Measurements from ENCODE around the gene TERC.

TERC gene

DNA sequence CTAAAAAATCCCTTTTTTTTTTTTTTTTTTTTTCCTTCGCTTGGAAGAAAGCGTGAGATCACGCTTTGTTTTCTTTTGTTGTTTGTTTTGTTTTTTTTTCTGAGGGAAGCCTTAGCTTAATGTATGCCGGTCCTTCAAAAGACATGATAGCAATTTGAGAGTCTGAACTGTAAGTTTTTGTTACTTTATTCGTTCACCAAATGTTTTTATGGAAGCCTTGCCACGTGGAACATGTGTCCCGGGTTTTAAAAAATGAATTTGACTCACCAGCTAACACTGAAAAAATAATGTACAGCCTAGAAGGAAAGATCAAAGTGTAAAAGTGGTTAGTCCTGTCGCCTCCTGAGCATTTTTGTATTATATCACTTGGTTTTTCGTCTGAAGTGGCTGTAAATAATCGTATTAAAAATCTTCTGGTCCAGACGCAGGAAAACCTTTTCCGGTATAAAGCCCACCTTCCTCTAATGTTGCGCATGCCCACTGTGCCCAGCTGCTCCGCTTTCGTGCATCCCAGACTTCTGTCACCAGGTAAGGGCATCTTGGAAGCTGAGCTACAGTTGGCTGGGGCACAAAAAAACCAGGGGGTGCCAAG is 7.5 kb upstream of the TERC start:
- Histone ChIP-seq H3K27me3 (ENCODE audit: control insufficient read depth in 1 of 2, insufficient read depth in 2 of 2, low read length in 2 of 2) (no peaks in the 10 kb centered on the region), H3K9ac (ENCODE audit: low read depth in 1 of 2, low read length in 2 of 2) (peak overlapping the region; percentile 95 to 100), H3K9me3 (ENCODE audit: control insufficient read depth in 1 of 2, low read length in 2 of 2) (no peaks in the 10 kb centered on the region), H3K27ac (ENCODE audit: low read depth, low read length) (peak overlapping the region; percentile 98), H3K4me3 (ENCODE audit: low read depth in 1 of 2, low read length in 2 of 2) (peak overlapping the region; percentile 97), H3K4me1 (ENCODE audit: control insufficient read depth in 1 of 2, insufficient read depth in 2 of 2, low read length in 2 of 2) (peaks cover 21 to 25% of the 10 kb centered on the region in 2 donors), H3K36me3 (ENCODE audit: control insufficient read depth in 1 of 2, insufficient read depth in 2 of 2, low read length in 2 of 2) (peaks cover 4 to 13% of the 10 kb centered on the region in 2 donors)

DNA sequence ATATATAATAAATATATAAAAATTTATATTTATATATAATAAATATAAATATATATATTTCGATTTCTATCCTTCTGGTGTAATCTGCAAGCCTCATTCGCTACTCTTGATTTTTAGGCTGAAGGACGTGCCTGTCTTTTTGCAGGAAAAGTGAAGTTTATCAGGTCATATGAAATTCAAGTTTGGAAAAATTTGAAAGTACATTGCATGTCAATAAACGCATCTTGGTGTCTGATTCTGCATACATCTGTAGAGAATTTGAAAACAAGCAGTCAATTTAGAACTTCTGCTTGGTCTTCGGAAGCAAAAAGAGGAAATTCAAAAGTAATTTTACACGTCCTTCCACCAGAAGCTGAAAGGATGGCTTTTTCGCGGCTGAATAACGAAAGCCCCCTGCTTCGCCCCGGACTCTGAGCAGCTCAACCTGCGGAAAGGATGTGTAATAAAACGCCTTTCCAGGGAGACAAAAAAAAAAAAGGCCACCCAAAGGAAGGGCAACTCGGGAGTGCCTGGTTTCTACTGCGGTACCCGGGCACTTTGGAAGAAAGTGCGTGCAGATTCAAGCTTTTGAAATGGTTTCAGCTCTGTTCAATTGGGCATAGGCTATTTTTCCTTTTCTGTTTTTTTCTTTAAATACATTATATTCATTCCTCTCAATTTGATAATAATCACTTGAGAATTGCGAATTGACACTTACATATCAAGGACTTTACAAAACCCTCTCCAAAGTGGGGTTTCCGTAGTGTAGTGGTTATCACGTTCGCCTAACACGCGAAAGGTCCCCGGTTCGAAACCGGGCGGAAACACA is 6.8 kb upstream of the TERC start:
- H3K36me3 ChIP-seq (ENCODE audit: control insufficient read depth in 1 of 2, insufficient read depth in 2 of 2, low read length in 2 of 2): peaks cover 4 to 13% of the 10 kb centered on the region in 2 donors
- peak overlapping the region; percentile 97 for H3K4me3 ChIP-seq (ENCODE audit: low read depth in 1 of 2, low read length in 2 of 2)
- no peaks in the 10 kb centered on the region for H3K27me3 ChIP-seq (ENCODE audit: control insufficient read depth in 1 of 2, insufficient read depth in 2 of 2, low read length in 2 of 2)
- H3K9ac ChIP-seq (ENCODE audit: low read depth in 1 of 2, low read length in 2 of 2): peak overlapping the region; percentile 95 to 100
- H3K9me3 ChIP-seq (ENCODE audit: control insufficient read depth in 1 of 2, low read length in 2 of 2): no peaks in the 10 kb centered on the region
- peak overlapping the region; percentile 98 for H3K27ac ChIP-seq (ENCODE audit: low read depth, low read length)
- peaks cover 21 to 25% of the 10 kb centered on the region in 2 donors for H3K4me1 ChIP-seq (ENCODE audit: control insufficient read depth in 1 of 2, insufficient read depth in 2 of 2, low read length in 2 of 2)

DNA sequence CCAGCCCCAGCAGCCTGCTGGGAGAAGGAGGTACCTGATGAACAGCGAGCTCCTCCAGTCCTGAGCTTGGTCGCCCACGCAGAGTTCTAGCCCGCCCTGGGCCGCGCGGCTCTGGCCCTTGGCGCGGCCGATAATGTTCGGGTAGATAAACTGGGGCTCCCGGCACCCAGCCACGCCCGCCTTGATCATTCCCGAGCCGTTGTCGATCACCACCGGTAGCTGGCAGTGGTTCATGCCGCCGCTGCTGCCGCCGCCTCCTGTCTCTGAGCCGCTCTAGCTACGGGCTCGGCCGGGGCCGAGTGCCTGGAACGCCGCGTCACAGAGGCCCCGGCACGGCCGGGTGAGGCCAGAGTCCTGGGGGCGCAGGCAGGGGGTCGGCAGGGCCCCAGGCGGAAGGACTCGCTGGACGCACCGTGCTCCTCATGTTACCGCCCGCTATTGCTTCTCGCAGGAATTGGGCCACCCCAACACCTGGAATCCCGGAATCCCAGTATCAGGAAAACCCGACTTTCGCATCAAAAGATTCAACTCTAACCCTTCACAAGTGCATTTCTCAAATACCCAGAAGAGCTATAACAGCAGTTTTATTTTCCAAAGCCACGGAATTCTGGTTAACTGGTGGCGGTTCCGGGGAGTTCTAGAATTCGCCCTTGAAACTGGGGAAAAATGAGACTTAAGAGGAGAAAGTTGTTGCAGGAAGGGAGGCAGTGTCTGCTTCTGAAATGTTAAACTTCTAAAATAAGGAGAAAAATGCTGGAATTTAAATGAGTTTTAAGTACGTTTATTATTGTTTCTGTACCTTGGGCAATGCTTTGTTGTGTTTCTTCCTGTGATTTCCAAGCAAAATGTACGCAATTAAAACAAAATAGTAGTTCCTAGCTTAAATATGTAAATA is 4.7 kb upstream of the TERC start, which contains the start of gene ACTRT3:
TSS of gene ACTRT3 (minus strand) at position 275 of the 895 bp plus-strand sequence. CDS start at position 234, 41 bp downstream.
- no peaks in the 10 kb centered on the region for H3K27me3 ChIP-seq (ENCODE audit: control insufficient read depth in 1 of 2, insufficient read depth in 2 of 2, low read length in 2 of 2)
- peak within 1 kb of the TSS; percentile 77 to 84 for H3K4me3 ChIP-seq (ENCODE audit: low read depth in 1 of 2, low read length in 2 of 2)
- H3K9me3 ChIP-seq (ENCODE audit: control insufficient read depth in 1 of 2, low read length in 2 of 2): no peaks in the 10 kb centered on the region
- no peaks in the 10 kb centered on the region for H3K36me3 ChIP-seq (ENCODE audit: control insufficient read depth in 1 of 2, insufficient read depth in 2 of 2, low read length in 2 of 2)
- peaks cover 7 to 10% of the 10 kb centered on the region in 2 donors for H3K4me1 ChIP-seq (ENCODE audit: control insufficient read depth in 1 of 2, insufficient read depth in 2 of 2, low read length in 2 of 2)
- peak within 1 kb of the TSS; percentile 80 for H3K27ac ChIP-seq (ENCODE audit: low read depth, low read length)
- H3K9ac ChIP-seq (ENCODE audit: low read depth in 1 of 2, low read length in 2 of 2): peak within 1 kb of the TSS; percentile 85 to 92

DNA sequence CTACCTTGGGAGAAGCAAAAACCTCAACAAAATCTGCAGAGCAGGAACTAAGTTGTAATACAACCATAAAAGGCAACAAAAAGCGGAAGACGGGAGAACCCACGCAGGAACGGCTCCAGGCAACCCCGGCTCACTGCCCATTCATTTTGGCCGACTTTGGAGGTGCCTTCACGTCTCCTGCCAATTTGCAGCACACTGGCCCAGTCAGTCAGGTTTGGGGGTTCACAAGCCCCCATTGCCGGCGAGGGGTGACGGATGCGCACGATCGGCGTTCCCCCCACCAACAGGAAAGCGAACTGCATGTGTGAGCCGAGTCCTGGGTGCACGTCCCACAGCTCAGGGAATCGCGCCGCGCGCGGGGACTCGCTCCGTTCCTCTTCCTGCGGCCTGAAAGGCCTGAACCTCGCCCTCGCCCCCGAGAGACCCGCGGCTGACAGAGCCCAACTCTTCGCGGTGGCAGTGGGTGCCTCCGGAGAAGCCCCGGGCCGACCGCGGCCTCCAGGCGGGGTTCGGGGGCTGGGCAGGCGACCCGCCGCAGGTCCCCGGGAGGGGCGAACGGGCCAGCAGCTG is 463 bp downstream of the TERC start:
- H3K4me1 ChIP-seq (ENCODE audit: control insufficient read depth in 1 of 2, insufficient read depth in 2 of 2, low read length in 2 of 2): peaks cover 2 to 8% of the 10 kb centered on the region in 2 donors
- H3K4me3 ChIP-seq (ENCODE audit: low read depth in 1 of 2, low read length in 2 of 2): peak overlapping the region; percentile 87 to 91
- H3K9me3 ChIP-seq (ENCODE audit: control insufficient read depth in 1 of 2, low read length in 2 of 2): no peaks in the 10 kb centered on the region
- no peaks in the 10 kb centered on the region for H3K36me3 ChIP-seq (ENCODE audit: control insufficient read depth in 1 of 2, insufficient read depth in 2 of 2, low read length in 2 of 2)
- peak overlapping the region; percentile 95 to 97 for H3K9ac ChIP-seq (ENCODE audit: low read depth in 1 of 2, low read length in 2 of 2)
- peak overlapping the region; percentile 95 for H3K27ac ChIP-seq (ENCODE audit: low read depth, low read length)
- H3K27me3 ChIP-seq (ENCODE audit: control insufficient read depth in 1 of 2, insufficient read depth in 2 of 2, low read length in 2 of 2): no peaks in the 10 kb centered on the region

DNA sequence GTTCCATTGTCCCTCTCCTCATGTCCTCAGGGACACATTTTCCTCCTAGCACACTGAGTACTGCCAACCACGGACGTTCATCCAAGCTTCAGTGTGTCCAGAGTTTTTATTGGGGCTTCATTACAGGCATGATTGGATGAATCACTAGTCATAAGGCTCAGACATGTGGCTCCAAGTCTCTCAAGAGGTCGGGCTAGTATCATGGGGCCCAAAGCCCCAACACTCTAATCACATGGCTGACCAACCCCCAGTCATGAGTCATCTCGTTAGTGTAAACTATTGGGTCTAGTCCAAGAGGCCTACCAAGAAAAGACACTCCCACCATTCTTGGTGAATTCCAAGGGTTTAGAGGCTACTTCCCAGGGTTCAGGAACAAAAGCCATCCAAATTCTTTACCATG is 4.4 kb downstream of the TERC start:
- no peak overlapping the region for H3K27ac ChIP-seq (ENCODE audit: low read depth, low read length)
- no peaks in the 10 kb centered on the region for H3K27me3 ChIP-seq (ENCODE audit: control insufficient read depth in 1 of 2, insufficient read depth in 2 of 2, low read length in 2 of 2)
- H3K4me1 ChIP-seq (ENCODE audit: control insufficient read depth in 1 of 2, insufficient read depth in 2 of 2, low read length in 2 of 2): peaks cover 8 to 20% of the 10 kb centered on the region in 2 donors
- no peak overlapping the region for H3K9ac ChIP-seq (ENCODE audit: low read depth in 1 of 2, low read length in 2 of 2)
- H3K36me3 ChIP-seq (ENCODE audit: control insufficient read depth in 1 of 2, insufficient read depth in 2 of 2, low read length in 2 of 2): no peaks in the 10 kb centered on the region
- H3K4me3 ChIP-seq (ENCODE audit: low read depth in 1 of 2, low read length in 2 of 2): no peak overlapping the region
- H3K9me3 ChIP-seq (ENCODE audit: control insufficient read depth in 1 of 2, low read length in 2 of 2): no peaks in the 10 kb centered on the region

DNA sequence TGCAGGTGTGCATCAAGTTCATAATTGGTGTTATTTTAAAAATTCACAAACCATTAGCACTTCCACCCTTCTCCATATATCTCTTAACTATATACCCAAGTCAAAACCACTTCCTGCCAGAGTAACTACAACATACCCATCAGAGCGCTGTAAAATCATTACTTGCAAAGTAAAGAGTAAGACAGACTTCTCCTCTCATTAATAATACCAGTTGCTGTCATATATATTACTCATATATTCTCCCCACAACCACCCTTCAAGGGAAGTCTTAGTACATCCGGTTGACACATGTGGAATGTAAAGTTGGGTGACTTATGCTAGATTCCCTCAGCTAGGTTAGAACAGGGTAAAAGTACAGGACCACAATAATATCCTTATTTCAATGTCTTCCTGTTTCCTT is 5.6 kb downstream of the TERC start:
- H3K27me3 ChIP-seq (ENCODE audit: control insufficient read depth in 1 of 2, insufficient read depth in 2 of 2, low read length in 2 of 2): no peaks in the 10 kb centered on the region
- no peak overlapping the region for H3K4me3 ChIP-seq (ENCODE audit: low read depth in 1 of 2, low read length in 2 of 2)
- H3K9me3 ChIP-seq (ENCODE audit: control insufficient read depth in 1 of 2, low read length in 2 of 2): no peaks in the 10 kb centered on the region
- no peak overlapping the region for H3K9ac ChIP-seq (ENCODE audit: low read depth in 1 of 2, low read length in 2 of 2)
- peaks cover 8 to 30% of the 10 kb centered on the region in 2 donors for H3K4me1 ChIP-seq (ENCODE audit: control insufficient read depth in 1 of 2, insufficient read depth in 2 of 2, low read length in 2 of 2)
- H3K36me3 ChIP-seq (ENCODE audit: control insufficient read depth in 1 of 2, insufficient read depth in 2 of 2, low read length in 2 of 2): no peaks in the 10 kb centered on the region
- H3K27ac ChIP-seq (ENCODE audit: low read depth, low read length): no peak overlapping the region

DNA sequence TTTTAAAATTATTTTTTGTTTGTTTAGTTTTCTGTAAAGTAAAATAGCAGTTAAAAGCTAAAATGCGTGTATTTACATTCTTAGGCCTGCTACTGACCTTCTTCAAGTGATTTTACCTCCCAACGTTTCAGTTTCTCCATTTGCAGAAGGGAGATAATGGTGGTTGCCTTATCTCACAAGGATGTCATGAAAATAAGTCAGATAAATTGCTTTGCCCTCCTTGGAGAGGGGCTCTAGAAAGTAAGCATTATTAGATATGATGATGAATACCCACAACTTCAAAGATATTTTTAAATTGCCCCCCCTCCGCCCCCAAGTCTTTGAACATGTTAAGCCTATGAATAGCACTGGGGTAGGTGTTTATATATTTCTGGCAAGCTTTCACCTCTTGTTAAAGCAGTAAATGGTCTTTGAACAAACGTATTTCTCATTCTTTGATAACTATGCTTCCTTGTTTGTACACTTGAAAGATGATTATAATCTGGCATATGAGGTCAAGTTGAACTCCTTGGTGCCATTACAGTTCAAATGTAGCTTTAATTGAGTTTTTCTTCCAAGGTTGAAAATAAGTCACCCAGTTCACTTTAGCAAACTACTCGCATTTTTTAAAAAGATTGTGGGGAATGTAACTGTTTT is 6.4 kb downstream of the TERC start:
- no peak overlapping the region for H3K27ac ChIP-seq (ENCODE audit: low read depth, low read length)
- H3K4me1 ChIP-seq (ENCODE audit: control insufficient read depth in 1 of 2, insufficient read depth in 2 of 2, low read length in 2 of 2): peaks cover 3 to 30% of the 10 kb centered on the region in 2 donors
- H3K27me3 ChIP-seq (ENCODE audit: control insufficient read depth in 1 of 2, insufficient read depth in 2 of 2, low read length in 2 of 2): no peaks in the 10 kb centered on the region
- no peak overlapping the region for H3K4me3 ChIP-seq (ENCODE audit: low read depth in 1 of 2, low read length in 2 of 2)
- H3K9me3 ChIP-seq (ENCODE audit: control insufficient read depth in 1 of 2, low read length in 2 of 2): no peaks in the 10 kb centered on the region
- no peaks in the 10 kb centered on the region for H3K36me3 ChIP-seq (ENCODE audit: control insufficient read depth in 1 of 2, insufficient read depth in 2 of 2, low read length in 2 of 2)
- H3K9ac ChIP-seq (ENCODE audit: low read depth in 1 of 2, low read length in 2 of 2): no peak overlapping the region

DNA sequence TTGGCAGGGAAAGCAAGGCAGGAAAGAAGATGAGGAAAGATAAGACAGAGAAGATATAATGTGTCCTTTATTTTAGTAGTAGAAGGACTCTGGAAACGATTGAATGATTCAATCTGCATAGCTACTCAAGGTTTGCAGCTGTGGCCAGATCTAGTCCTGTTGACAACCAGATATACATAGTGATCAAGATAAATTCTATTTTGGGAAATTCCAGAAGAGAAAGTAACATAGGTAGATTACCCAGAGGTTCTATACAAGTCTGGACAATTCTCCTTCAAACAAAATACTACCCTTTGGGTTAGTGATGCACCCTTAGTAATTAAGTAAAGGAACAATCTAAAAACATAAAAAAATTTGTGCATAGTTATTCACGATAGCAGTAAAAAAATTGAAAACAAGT is 9.4 kb downstream of the TERC start:
- H3K4me1 ChIP-seq (ENCODE audit: control insufficient read depth in 1 of 2, insufficient read depth in 2 of 2, low read length in 2 of 2): peaks cover 0 to 36% of the 10 kb centered on the region in 2 donors
- no peaks in the 10 kb centered on the region for H3K36me3 ChIP-seq (ENCODE audit: control insufficient read depth in 1 of 2, insufficient read depth in 2 of 2, low read length in 2 of 2)
- H3K27me3 ChIP-seq (ENCODE audit: control insufficient read depth in 1 of 2, insufficient read depth in 2 of 2, low read length in 2 of 2): no peaks in the 10 kb centered on the region
- no peak overlapping the region for H3K9ac ChIP-seq (ENCODE audit: low read depth in 1 of 2, low read length in 2 of 2)
- H3K9me3 ChIP-seq (ENCODE audit: control insufficient read depth in 1 of 2, low read length in 2 of 2): no peaks in the 10 kb centered on the region
- no peak overlapping the region for H3K4me3 ChIP-seq (ENCODE audit: low read depth in 1 of 2, low read length in 2 of 2)
- no peak overlapping the region for H3K27ac ChIP-seq (ENCODE audit: low read depth, low read length)

DNA sequence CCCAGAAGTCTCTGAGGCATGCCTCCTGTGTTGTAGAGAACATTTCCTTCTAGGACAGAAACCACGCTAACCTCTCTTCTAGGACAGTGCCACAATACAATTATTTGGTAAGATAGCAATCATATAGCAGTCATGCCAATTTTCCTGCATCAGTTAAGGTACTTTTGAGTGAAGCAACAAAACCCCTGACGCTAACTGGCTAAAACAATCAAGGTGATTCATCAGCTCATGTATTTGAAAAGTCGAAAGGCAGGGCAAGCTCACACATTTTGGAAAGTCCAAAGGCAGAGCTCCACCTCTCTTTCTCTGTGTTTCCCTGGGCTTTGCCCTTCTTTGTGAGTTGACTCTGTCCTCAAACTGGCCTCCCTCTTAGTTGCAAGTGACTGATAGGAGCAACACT is 10.1 kb downstream of the TERC start:
- H3K4me1 ChIP-seq (ENCODE audit: control insufficient read depth in 1 of 2, insufficient read depth in 2 of 2, low read length in 2 of 2): peaks cover 0 to 38% of the 10 kb centered on the region in 2 donors
- no peaks in the 10 kb centered on the region for H3K27me3 ChIP-seq (ENCODE audit: control insufficient read depth in 1 of 2, insufficient read depth in 2 of 2, low read length in 2 of 2)
- no peak overlapping the region for H3K9ac ChIP-seq (ENCODE audit: low read depth in 1 of 2, low read length in 2 of 2)
- H3K27ac ChIP-seq (ENCODE audit: low read depth, low read length): no peak overlapping the region
- H3K4me3 ChIP-seq (ENCODE audit: low read depth in 1 of 2, low read length in 2 of 2): no peak overlapping the region
- H3K36me3 ChIP-seq (ENCODE audit: control insufficient read depth in 1 of 2, insufficient read depth in 2 of 2, low read length in 2 of 2): no peaks in the 10 kb centered on the region
- no peaks in the 10 kb centered on the region for H3K9me3 ChIP-seq (ENCODE audit: control insufficient read depth in 1 of 2, low read length in 2 of 2)
